SKM-1 (cell line): ENCODE data around the gene KLHL35.

ENCODE experiments used
- DNase-seq: peaks from one replicate; lab custom pipeline; 2025; ENCODE audit not compliant: unreplicated experiment; lab: John Stamatoyannopoulos, UW

The KLHL35 gene

DNA sequence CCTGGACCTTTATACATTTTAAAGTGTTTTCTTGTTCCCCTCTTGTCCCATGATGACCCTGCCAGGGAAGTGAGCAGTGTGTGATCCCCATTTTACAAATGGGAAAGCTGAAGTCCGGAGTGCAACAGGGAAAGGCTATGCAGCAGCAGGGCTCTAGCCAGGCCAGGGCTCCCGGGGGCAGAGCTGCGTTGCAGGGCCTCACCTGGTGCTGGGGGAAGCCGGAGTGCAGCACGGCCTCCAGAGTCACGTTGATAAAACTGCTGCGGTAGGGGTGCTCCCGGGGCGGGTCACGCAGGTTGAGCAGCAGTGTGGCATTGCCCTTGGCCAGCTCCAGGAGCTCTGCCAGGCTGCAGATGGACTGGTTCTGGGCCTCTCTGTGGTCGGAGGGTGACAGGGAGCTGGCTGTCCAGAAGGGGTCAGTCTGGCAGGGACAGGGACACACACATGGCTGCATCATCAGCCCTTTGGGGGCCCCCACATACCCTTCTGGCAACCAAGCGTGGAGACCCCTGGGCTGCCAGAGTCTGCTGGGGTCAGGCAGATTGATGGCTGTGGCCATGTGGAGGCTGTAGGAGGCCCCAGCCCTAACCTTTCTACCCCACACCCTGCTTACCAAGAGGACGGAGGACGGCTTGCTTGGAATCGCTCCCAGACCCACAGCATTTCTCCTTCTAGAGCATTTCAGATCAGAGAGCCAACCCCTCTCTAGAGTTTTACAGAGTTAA, 9.3 kb upstream of the KLHL35 start:
- DNase-seq, result no peak

DNA sequence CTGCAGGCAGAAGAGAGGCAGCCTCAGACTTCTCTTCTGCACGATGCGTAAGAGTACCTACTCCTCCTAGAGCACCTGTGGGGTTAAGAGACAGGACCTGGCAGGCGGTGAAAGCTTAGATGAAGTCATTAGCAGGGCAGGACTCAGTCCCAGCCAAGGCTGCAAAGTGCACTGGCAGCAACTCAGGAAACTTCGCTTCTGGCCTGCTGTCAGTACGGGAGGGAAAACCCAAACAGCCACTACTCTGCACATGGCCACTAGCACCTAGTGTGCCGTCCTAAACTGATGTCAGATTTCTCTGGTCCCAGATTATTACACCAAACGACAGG, 8.8 kb upstream of the KLHL35 start:
- no peak for DNase-seq

DNA sequence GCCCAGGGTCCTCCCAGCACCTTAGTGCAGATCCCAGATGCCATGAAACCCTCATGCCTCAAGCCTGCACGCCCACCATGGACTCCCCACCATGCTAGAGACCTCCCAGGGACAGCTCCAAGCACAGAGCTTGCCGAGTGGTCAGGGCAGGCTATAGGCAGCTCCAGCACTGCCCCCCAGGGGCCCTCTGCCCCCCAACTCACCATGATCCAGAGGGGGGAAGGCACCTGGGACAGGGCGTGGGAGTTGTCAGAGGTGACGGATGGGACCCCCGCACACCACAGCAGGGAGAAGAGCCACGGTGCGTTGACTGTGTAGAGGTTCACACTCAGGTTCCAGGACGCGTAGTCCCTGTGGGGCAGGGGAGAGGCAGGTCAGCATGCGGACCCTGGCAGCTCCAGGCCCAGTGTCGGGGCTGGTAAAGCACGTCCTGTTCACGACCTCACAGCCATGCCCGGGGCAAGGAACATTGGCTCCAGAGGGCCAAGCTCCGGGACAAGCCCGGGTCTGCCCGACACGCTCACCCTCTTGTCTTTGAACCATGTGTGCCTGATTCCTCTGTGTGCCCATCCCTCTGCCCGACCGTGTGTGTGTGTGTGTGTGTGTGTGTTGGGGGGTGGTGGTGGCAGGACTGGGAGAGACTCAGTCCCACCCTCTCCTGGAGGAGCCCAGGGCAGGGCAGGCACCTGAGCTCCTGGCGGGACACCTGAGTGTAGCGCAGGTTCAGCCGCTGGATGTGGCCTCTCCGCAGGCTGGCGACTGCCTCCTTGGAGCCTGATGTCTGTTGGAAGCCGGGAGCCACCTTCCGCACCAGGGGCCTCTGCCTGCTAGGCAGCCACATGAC, 8.2 kb upstream of the KLHL35 start:
- no peak for DNase-seq

DNA sequence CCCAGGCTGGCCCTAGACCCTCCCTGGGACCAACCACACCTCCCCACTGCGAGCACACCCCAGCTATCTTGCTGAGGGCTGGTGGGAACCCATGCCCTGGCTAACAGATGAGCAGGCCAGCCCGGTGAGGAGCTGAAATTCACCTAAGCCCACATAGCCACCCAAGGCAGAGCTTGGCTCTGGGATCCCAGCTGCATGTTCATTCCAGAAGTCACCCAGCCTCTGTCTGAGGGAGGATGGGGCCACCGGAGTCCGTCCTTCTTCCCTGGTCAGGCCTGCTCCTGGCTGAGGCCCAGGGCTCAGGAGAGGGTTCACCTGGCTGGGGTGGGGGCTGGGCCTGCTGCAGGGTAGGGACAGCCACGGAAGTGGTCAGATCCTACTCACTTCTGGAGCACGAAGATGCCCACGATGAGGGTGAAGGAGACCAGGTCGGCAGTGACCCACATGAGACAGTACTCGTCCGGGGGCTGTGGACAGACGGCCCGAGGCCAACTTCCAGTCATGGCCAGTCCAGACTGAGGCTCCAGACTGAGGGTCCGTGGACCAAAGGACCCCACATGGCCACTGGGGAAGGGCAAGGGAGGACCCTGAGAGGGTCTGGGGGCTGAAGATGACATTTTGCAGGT, 6.6 kb upstream of the KLHL35 start:
- DNase-seq, result no peak

DNA sequence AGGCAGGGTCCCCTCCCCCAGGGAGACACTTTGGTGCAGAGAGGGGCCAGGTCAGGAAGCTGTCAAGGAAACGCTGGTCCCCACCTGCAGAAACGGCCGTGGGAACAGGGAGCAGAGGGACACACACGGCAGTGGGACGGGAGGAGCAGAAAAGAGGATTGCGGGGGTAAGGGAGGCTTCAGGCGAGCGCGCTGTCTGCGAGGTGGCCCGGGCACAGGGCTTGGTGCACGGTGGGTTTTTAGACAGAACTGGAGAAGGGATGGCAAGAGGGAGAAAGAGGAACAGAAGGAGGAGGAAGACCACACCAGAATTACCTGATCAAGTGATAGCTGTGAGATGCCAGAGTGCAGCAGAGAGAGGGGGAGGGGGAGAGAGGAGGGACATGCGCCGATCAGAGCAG, 6.0 kb upstream of the KLHL35 start:
- DNase-seq, result no peak

DNA sequence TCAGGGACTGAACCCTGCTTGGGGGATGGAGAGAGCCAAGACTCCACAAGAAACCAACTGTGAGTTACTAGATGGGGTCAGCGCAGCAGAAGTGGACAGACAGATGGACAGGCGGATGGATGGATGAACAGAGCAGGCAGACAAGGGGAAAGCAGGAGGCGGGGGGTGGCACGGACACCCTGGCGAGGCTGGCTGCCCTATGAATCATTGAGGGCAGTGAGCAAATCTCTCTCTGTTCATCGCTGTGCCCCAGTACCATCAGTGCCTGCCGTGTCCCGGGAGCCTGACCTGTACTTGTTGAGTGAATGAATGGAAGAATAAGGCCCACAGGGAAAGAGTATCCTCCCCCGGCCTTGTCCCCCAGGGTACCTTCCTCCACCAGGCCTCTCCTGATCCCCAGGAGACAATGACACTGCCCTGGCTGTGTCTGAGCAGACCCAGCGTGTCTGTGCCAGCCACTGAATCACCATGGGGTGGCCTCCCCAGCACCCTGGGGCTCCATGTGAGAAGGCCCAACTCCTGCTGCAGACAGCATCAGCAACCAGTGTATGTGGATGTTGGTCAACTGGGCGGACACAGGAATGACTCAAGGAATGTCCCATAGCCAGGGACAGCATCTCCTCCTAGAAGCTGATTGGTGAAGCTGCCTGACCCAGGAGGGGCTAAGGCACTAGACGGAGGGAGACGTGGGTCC, 5.1 kb upstream of the KLHL35 start:
- DNase-seq, result no peak

DNA sequence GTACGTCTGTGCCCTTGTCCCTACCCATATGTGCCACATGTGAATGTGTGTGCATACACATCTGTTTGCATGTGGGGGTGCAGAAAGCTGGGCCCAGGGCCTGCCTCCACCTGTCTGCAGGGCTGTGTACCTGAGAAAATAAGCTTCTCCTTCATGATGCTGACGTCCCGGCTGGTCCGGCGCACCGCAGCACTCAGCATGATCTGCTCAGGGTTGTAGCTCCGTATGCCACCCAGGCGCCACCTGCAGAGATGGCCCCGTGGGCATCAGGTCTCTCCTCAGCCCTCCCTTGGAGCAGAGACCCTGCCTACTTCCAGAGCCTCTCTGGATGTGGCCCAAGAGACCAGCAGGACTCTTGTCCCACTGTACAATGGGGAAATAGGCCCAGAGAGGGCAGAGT, 3.8 kb upstream of the KLHL35 start:
- DNase-seq, result no peak

DNA sequence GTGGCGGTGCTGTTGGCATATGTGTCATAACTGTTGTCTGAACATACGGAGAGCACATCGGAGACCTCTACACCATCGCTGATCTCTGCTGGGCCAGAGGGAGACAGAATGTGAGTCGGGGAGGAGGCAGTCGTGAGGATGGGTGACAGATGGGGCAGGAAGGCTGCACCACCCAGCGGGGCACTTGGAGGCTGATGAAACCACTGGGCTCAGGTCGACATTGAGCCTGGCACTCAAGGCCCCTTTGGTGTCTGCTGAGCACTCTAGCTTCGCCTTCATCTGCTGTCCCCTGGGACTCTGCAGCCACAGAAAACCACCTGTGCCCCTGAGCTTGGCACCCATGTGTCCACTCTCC, 2.5 kb upstream of the KLHL35 start:
- DNase-seq, result no peak

DNA sequence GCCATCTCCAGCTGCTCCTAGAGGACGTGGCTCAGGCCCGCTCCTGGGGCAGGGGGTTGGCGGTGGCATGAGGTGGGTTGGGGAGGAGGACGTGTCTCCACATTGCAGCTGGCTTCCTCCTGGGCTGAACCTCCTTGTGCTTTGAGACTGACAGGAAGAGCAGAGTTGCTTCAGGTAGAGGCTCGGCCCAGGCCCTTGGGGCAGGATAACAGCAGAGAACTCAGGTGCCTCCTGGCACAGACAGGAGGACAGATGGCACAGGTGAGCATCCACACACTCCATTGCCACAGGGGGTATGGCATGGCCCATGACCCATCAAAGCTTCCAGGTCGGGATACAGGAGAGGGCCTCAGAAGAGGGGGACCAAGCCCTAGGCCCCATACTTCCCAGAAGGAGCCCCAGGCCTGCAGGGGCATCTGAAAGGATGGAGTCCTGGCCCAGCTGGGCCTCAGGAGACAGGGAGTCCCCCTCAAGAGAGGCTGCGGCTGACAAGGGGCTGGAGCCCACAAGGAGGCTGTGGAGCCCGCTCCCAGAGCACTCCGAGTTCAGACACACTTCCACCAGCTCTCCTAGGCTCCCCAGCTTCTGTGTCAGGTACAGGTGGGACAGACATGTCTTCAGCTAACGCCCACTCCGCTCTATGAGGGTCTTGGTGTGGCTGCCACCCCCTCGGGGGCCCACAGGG, 2.0 kb upstream of the KLHL35 start:
- DNase-seq, result no peak

DNA sequence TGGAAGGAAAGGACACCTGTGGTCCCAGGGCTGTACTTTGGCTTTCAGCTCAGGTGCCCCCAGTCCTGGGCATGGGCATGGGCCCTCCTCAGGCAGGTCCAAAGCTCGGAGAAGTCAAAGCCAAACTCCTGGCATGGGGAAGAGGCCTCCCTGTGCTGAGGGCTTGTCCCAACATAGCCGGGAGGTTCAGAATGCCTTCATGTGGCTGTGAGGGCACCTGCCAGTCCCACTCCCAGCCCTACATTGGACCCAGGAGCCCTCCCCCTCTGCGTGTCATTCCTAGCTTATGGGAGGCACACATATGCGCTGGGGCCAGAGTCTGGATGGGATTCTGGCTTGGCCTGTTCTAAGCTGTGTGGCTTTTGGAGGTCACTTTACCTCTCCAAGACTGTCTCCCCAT, 1.0 kb upstream of the KLHL35 start:
- DNase-seq, result no peak

DNA sequence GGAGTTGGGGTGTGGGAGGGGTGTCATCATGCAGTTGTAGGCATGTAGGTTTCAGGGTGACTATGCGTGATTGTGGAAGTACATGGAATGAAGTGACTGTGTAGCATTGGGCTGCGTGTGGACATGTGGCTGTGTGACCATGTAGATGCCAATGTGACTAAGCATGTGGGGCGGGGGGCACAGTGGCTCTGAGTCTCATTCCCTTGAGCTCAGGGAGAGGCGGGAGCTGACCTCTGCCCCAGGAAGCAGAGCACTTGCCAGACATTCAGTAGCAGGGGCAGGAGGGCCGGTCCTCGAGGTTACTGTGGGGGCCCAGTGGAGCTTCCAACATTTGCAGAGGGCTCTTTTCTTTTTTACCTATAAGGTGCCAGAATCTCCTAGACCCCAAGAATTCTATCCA, 440 bp upstream of the KLHL35 start:
- DNase-seq, result no peak

DNA sequence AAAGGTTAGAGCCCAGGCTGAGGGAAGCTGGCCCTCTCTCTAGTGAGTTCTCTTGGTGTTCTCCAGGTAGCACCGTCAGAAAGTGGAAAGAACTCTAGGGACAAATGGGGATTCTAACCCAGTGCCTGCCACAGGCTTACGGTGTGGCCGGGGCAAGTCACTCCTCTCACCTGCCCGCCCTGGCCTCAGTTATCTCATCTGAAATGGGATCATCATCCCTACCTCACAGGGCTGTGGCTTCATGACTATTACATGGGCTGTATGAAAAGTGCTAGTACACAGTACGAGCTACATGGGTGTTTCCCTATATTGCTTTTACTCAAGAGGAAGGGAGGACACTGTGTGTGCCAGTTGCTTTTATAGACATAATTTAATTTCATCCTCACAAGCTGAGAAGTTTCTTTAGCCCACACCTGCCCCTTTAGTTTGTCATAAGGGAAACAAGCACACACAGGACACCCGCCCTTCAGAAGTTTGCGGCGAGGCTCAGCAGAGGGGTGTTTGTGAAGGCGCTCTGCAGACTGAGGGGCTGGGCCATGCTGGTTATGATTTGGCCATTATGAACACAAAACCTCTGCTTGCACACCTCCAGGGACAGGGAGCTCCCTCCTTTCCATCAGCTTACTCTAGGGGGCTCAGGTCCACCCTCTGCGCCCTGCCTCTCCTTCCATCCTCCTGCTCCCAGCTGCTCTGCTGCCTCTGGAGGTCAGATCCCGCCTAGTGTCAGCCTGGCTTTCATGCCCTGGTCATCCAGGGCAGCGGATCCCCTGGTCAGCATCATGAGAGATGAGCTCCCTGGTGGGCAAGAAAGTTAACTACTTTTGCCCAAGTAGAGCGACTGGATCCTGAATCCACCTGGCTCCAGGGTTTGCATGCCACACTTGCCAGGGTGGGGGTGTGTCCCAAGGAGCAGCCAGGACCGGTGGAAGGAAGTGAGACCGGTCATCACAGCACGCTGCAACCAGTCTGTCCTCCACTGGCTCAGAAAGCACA, 1.2 kb downstream of the KLHL35 start:
- no peak for DNase-seq

DNA sequence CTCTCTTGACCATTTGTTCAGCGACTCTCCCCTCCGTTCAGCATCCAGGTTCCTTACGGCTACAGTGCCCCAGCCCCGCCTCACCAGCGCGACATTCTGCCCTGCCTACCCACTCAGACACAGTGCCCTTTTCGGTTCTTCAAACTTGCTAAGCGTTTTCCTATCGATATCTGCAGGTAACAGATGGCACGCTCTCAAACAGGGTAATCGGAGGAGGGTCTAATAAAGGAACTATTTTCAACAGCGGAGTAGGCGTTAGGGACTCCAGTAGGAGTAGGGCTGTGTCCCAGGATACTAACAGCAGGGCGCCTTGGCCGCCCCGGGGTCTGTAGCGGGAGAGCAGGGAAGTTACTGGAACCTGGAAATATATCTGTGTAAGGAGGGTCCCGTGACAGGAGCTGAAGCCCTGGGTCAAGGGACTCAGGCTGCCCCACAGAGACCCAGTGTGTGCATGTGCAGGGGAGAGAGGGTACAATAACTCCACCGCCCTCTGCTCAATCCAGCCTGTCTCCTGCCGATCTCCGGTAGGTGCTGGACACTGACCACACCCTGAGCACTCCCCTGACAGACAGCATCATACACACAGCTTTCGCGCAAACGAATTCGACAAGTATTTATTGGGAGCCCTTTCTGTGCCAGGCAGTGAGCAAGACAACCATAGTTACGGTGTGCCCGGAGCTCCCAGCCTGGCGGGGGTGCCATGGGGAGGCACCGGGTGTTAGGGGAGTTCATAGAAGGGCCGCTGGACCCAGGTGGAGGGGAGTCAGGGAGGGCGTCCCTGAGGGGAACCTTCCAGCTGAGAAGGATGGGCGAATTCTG, 2.1 kb downstream of the KLHL35 start:
- no peak for DNase-seq

DNA sequence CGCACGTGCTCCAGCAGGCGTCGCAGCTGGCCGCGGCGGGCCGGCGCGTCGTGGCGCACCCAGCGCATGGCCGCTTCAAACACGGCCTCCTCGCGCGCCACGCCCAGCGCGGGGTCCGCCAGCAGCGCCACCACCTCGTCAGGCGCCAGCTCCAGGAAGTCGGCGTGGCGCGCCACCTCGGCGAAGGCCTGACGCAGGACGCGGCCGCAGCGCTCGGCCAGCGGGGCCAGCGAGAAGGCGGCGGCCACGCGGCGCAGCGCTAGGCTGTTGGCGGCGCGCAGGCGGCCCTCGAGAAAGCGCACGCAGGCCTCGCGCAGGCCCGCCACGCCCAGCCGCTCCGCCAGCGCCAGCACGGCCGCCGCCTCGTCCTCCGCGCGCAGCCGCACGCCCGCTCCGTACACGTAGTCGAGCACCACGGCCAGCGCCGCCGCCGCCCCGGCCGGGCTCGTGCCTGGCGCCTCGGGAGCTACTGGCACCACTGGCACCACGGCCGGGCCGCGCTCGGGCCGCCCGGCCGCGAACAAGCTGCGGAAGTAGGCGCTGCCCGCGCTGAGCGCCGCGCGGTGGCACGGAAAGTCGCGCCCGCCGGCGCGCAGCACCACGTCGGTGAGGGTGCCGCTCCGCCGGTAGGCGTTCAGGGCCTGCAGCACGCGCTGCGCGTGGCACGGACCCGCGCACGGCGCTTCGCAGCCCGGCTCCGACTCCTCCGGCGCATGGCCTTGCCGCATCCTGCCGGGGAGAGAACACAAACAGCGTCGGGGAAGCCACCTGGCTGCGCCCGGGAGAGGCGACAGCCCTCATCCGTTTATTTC, 2.9 kb downstream of the KLHL35 start:
- DNase-seq, result no peak

DNA sequence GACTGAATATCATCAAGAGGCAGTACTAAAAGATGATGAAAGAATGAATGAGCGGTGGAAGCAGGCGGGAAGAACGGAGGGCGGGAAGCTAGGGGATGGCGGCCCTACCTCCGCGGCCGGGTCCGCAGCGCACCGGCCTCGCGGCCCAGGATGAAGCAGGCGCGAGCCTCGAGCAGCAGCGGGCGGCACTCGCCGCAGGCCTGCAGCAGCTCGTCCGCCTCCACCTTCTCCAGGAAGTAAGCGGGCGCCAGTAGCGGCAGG, 3.4 kb downstream of the KLHL35 start:
- no peak for DNase-seq

DNA sequence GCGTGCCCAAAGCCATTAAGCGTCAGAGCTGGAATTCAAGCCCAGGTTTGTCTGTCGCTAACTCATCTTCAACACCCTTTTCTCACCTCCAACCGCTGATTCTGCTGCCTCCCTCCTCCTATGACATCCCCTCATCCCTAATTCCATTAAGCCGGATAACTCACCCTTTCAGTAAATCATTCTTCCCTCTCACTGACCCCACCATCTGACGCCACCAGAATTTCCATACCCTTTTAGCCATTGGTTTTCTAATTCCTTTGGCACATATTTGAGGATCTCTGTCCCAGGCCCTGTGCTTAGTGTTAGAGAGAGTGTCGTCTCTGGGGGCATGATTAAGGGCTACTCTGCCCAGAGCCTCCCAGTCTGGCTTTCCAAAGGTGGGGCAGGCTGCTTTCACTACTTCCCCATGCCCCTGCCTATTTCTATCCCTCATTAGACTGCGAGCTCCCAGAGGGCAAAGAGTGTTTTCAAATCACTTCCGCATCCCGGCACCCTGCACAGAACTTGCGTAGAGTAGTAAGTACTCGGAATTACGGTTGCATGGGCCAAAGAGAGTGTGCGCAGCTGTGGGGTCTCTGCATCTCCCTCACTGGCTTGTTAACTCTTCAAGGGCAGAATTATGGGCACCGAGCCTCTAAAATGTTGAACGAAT, 3.9 kb downstream of the KLHL35 start:
- DNase-seq, result no peak

DNA sequence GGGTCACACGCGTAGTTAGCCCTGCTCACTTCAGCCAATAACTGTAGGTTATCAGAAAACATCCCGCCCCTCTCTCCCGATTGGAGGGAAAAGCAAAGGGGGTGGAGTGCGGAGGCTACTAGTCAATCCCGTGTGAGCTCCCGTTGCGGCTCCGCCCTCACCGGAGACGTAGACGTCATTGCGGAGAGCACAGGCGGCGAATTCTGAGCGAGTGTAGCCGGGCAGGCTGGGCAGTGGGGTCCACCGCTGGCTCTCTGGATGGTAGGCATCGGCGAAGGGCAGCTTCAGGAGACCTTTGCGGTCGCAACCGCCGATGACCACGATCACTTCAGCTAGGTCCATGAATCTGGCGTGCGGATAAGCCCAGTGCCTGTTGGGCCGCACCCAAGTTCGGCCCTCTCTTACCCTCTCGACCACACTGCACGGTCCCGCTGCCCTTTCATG, 4.7 kb downstream of the KLHL35 start:
- no peak for DNase-seq

DNA sequence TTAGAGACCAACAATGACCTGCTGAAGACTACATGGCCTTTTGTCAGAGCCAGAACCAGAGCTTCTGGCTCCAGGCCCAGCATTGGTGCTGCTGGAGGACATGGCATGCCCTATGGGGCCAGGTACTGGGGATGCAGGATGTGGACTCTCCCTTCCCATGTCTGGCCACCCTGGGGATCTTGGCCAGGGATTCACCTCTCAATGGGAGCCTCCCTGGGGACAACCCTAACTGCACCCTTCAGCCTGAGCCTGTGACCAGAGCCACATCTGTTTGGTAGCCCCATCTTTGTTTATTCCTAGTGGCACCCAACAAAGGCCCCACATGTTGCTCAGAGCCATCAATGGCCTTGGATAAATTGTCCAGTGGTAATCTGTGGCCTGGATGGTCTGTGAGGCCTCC, 5.8 kb downstream of the KLHL35 start:
- DNase-seq, result no peak
